Breast epithelium (tissue), 4 donors: Measurements from ENCODE around the gene USP15. TPM values are rescaled to one million over a fixed set of nuclear protein-coding genes. Genes with fewer than 3 reads are reported as not detected.

Experiments used
- DNase-seq, 2 donors: peaks; one replicate each; pipeline ENCODE4 v3.0.0-alpha.2; 2019; ENCODE audit warnings: low spot score in 2 of 2
- H3K27ac ChIP-seq, 2 donors: fragments of 200-600 bp; sonication (generic) in 1 of 2; one replicate each; pipeline ENCODE4 v1.5.1; 2016 to 2019; ENCODE audit warnings: mild to moderate bottlenecking in 1 of 2
- H3K27me3 ChIP-seq, 2 donors: fragments of 200-600 bp; sonication (generic) in 1 of 2; one replicate each; pipeline versions ENCODE4 v1.5.1 to v1.6.0; 2017 to 2019; ENCODE audit warnings: control low read depth in 1 of 2, mild to moderate bottlenecking in 1 of 2
- H3K36me3 ChIP-seq: fragments of 200-600 bp; one replicate; pipeline ENCODE4 v1.5.1; 2019
- H3K4me1 ChIP-seq, 2 donors: fragments of 200-600 bp; sonication (generic); one replicate each; pipeline ENCODE4 v1.5.1; 2016 to 2019; ENCODE audit warnings: control low read depth in 1 of 2
- H3K4me3 ChIP-seq, 3 donors: fragments of 200-600 bp; sonication (generic); 1 replicate in 2 of 3; 2 replicates in 1 of 3; pipeline ENCODE4 v1.5.1; 2016 to 2019; ENCODE audit warnings: mild to moderate bottlenecking in 3 of 3, moderate library complexity in 2 of 3
- H3K9me3 ChIP-seq, 2 donors: fragments of 200-600 bp; sonication (generic) in 1 of 2; one replicate each; pipeline ENCODE4 v1.5.1; 2016 to 2019; ENCODE audit warnings: control low read depth in 1 of 2
- POLR2A ChIP-seq: fragments of 450-650 bp; IDR thresholded peaks from one replicate; pipeline ENCODE4 v1.6.1; 2016; ENCODE audit warnings: antibody characterized with exemption, mild to moderate bottlenecking, moderate library complexity
- POLR2AphosphoS5 ChIP-seq, 3 donors: sonication (generic); formaldehyde crosslinking; IDR thresholded peaks; one replicate each; pipeline ENCODE4 v1.6.1; 2017; ENCODE audit warnings: antibody characterized with exemption in 3 of 3
- intact Hi-C: fragments of 100-400 bp; cut with DNase I; formaldehyde crosslinking; loops from one replicate; pipeline ENCODE4 v1.15.1; 2023; ENCODE audit warnings: low total_unique reads
- total RNA-seq, 3 donors: library from RNA; depleted of rRNA; stranded (reverse); fragments of >200 nt; gene quantifications; one replicate each; pipeline ENCODE4 v1.1.0, GENCODE V29; 2016
- TF ChIP-seq, protein P1 (sequence below), 3 donors: fragments of 450-650 bp; IDR thresholded peaks; one replicate each; pipeline ENCODE4 v1.5.1; 2016 to 2017; ENCODE audit warnings: antibody characterized with exemption in 3 of 3, mild to moderate bottlenecking in 3 of 3, moderate library complexity in 3 of 3

The USP15 gene
- total RNA-seq, 3 donors from 2014 or later = 65.9 to 234 (median 110) TPM

- peak overlapping the region; percentile 96 to 98 for H3K27ac ChIP-seq
- TF ChIP-seq, protein P1, sequence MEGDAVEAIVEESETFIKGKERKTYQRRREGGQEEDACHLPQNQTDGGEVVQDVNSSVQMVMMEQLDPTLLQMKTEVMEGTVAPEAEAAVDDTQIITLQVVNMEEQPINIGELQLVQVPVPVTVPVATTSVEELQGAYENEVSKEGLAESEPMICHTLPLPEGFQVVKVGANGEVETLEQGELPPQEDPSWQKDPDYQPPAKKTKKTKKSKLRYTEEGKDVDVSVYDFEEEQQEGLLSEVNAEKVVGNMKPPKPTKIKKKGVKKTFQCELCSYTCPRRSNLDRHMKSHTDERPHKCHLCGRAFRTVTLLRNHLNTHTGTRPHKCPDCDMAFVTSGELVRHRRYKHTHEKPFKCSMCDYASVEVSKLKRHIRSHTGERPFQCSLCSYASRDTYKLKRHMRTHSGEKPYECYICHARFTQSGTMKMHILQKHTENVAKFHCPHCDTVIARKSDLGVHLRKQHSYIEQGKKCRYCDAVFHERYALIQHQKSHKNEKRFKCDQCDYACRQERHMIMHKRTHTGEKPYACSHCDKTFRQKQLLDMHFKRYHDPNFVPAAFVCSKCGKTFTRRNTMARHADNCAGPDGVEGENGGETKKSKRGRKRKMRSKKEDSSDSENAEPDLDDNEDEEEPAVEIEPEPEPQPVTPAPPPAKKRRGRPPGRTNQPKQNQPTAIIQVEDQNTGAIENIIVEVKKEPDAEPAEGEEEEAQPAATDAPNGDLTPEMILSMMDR (IDR thresholded peaks at IDR 0.05) = no peak
- TF ChIP-seq POLR2A (no peak), POLR2AphosphoS5 (IDR thresholded peaks at IDR 0.05) (no peak)
- H3K9me3 ChIP-seq = no peaks in the 10 kb centered on the region
- no peaks in the 10 kb centered on the region for H3K4me1 ChIP-seq
- intact Hi-C loops = no loop called here
- no peaks in the 10 kb centered on the region for H3K27me3 ChIP-seq
- DNase-seq = peak in 1 of 2 donors; percentile 21
- peak overlapping the region; percentile 90 to 100 (median 90) for H3K4me3 ChIP-seq
- H3K36me3 ChIP-seq = no peaks in the 10 kb centered on the region
Observed at GRCh38 chr12:62260733-62261683, 804 bp downstream of the USP15 start.

DNA sequence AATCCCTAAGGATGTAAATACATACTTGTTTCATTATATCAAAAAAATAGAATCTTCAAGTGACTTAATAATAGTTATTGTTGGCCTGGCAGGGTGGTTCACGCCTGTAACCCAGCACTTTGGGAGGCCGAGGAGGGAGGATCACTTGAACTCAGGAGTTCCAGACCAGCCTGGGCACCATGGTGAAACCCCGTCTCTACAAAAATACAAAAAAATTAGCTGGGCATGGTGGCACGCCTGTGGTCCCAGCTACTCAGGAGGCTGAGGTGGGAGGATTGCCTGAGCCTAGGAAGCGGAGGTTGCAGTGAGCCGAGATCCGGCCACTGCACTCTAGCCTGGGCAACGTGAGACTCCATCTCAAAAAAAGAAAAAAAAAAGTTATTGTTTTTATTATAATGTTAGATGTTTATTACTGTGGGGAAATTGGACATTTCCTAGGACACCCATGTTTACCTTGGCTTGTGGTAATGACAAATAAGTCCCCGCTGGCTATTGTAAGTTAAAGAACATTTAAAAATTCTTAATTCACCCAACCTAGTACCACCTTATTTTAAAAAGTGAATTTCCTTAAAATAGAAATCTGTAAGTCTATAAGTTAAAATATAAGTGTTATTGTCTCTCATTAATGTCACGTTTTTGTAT is 1.8 kb downstream of the USP15 start:
- Histone ChIP-seq H3K4me1 (no peaks in the 10 kb centered on the region), H3K27me3 (no peaks in the 10 kb centered on the region), H3K27ac (no peak overlapping the region), H3K4me3 (peak overlapping the region; percentile 30 to 100 (median 90)), H3K9me3 (no peaks in the 10 kb centered on the region), H3K36me3 (no peaks in the 10 kb centered on the region)
- no peak for DNase-seq
- intact Hi-C loops = no loop called here
- TF ChIP-seq, protein P1 (IDR thresholded peaks at IDR 0.05) = no peak
- no peak for TF ChIP-seq POLR2A
- TF ChIP-seq POLR2AphosphoS5 (IDR thresholded peaks at IDR 0.05) = no peak

DNA sequence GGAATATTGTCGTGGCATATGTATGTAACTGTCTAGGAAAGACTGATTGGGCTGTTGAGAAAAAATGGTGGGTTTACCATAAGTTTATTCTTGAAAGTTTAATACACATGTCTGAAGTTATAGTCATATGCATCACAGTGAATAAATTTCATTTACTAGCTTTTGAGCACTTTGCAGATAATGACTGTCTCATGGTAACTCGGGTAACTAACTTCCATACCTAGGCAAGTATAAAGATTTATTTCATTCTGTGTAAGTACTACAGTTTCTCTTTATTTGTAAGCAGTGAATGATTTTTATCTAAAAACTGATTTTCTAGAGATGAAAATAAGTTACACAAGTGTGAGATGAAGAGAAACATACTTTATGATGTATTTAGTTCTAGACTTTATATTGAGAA is 3.0 kb downstream of the USP15 start:
- no peaks in the 10 kb centered on the region for H3K4me1 ChIP-seq
- DNase-seq = no peak
- H3K27ac ChIP-seq = no peak overlapping the region
- intact Hi-C loops = no loop called here
- no peak overlapping the region for H3K4me3 ChIP-seq
- H3K36me3 ChIP-seq = no peaks in the 10 kb centered on the region
- no peaks in the 10 kb centered on the region for H3K27me3 ChIP-seq
- TF ChIP-seq POLR2AphosphoS5 (IDR thresholded peaks at IDR 0.05) = no peak
- TF ChIP-seq, protein P1 (IDR thresholded peaks at IDR 0.05) = no peak
- no peak for TF ChIP-seq POLR2A
- H3K9me3 ChIP-seq = no peaks in the 10 kb centered on the region

DNA sequence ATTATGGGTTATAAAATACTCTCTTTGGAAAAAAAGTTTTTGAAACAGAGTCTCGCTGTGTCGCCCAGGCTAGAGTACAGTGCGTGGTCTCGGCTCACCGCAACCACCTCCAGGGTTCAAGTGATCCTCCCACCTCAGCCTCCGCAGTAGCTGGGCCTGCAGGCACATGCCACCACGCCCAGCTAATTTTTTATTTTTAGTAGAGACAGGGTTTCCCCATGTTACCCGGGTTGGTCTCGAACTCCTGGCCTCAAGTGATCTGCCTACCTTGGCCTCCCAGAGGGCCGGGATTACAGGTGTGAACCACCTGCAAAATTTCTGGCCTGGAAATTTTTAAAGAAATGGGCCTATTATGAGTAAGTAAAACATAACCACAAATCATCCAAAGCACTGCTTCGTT is 3.8 kb downstream of the USP15 start:
- intact Hi-C loops = no loop called here
- Histone ChIP-seq H3K4me1 (no peaks in the 10 kb centered on the region), H3K4me3 (no peak overlapping the region), H3K36me3 (no peaks in the 10 kb centered on the region), H3K27me3 (no peaks in the 10 kb centered on the region), H3K9me3 (no peaks in the 10 kb centered on the region), H3K27ac (no peak overlapping the region)
- TF ChIP-seq POLR2AphosphoS5 (IDR thresholded peaks at IDR 0.05) = no peak
- TF ChIP-seq, protein P1 (IDR thresholded peaks at IDR 0.05) = no peak
- TF ChIP-seq POLR2A = no peak
- no peak for DNase-seq

DNA sequence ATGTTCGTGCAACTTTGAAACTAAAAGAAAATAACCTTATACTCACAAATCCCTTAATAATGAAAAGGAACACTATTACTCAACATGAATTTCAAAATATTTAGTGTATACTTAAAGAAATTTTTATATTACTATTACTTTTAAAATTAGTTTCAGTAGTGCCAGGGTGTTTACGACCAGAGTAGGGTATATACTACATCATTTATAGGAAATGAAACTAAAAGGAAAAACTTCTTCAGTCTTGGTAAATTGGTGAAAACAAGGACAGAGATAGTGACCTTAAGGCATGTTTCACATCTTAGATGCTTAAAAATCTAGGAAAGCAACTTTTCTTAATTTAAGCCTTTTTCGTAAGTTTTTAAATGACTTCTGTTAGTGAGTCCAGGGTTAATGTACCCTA is 4.5 kb downstream of the USP15 start:
- intact Hi-C loops = no loop called here
- no peaks in the 10 kb centered on the region for H3K36me3 ChIP-seq
- no peak overlapping the region for H3K4me3 ChIP-seq
- H3K27ac ChIP-seq = no peak overlapping the region
- no peaks in the 10 kb centered on the region for H3K4me1 ChIP-seq
- H3K9me3 ChIP-seq = no peaks in the 10 kb centered on the region
- H3K27me3 ChIP-seq = no peaks in the 10 kb centered on the region
- TF ChIP-seq POLR2A = no peak
- TF ChIP-seq, protein P1 (IDR thresholded peaks at IDR 0.05) = no peak
- no peak for TF ChIP-seq POLR2AphosphoS5 (IDR thresholded peaks at IDR 0.05)
- no peak for DNase-seq
